GM18873 (cell line): ENCODE data around the gene ADD2.

ENCODE experiments used
- ATAC-seq: cut with Tn5 transposase; IDR thresholded peaks from one replicate; pipeline ENCODE4 v1.9.1; 2021; ENCODE audit warnings: mild to moderate bottlenecking, moderate library complexity, moderate number of reproducible peaks; ENCODE audit not compliant: unreplicated experiment, low FRiP score

The ADD2 gene

DNA sequence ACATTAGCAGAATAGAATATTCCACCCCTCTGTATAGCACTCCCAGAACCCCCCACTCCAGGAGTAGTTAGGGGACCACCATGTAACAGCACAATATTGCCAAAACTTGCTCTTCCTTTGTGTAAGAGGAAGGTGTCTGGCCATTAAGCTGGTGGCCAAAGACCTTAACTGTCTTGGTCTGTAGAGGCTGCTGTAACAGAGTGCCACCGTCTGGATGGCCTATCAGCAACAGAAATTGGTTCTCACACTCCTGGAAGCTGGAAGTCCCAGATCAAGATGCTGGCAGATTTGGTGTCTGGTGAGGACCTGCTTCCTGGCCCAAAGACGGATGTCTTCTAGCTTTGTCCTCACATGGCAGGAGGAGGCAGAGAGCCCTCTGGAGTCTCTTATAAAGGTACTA lies 152.8 kb downstream of the ADD2 start:
- no peak for ATAC-seq

DNA sequence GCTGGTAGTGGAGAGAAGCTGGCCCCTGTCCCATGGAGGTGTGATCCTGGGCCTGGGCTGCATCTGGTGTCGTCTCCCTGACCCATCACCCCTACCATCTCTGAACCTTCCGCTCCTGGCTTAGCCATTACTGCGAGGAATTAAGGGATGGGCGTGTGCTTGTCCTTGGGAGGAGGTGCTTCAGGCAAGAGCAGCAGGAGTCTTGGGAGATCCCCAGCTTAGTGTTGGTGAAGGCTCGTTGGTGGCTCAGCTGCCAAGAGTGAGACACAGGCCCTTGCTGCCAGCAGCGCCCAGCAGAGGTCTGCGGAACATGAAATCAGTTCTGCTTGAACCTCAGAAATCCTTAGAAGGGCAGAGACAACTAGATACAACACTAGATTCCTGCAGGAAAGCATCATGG lies 154.5 kb downstream of the ADD2 start:
- no peak for ATAC-seq

DNA sequence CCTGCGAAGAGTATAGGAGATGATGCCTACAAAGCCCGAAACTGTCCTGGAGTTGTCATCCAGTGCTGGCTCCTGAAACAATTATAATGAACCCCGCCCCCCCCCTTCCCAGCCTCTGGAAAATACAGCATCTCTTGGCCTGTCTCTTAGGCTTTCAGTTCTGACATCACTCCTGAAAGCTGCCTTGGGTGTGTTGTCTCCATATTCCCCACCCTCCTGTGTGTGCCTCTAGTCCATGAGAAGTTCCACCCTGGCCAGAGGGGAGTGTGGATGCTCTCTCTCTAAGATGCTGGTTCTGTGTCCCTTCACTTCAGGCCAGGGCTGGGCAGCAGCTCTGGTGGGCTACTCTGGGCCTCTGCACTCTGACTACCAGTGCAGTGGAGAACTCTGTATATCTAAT lies 155.4 kb downstream of the ADD2 start:
- no peak for ATAC-seq

DNA sequence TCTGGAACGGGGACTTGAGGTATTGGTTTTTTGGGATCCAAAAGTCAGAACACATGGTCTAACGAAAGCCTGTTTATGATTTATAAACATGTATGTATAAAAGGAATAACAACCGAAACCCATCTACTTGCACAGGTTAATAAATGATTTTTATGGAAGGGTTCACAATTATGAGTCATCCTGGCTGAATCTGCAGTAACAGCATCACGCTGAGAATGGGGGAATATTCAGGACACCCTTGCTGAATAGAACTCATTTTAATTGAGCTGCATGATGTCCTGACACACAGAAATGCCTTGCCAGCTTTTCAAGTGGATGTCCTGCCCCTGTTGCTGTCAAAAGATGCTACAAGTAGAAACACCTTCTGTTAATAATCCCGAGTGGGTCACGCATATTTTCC lies 159.6 kb downstream of the ADD2 start:
- ATAC-seq, result no peak

DNA sequence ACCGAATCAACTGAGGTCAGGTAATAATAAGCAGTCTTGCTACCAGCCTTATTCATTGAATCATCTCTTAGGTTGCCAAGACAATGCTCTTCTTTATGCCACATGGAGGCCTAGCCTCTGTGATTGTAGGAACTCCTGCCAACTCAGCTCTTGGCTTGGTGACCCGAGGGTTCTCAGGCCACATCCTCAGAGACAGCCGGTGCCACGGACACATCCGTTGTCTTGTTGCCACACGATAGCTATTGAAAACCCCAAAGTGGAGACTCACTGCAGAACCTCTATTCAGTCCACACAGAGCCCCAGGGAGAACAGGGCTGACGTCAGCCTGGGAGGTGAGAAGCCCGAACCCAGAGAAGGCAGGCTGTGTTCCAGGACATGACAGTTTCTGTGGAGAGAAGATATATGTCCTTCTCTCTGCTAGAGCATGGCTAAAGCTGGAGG lies 160.9 kb downstream of the ADD2 start:
- no peak for ATAC-seq
